ENCODE measurements around the gene C6orf132.

C6orf132 gene

GRCh38 chr6:42179945-42180313 lies 37.5 kb upstream of the C6orf132 start:
- H3K4me1 ChIP-seq (ENCODE audit: insufficient read depth, low read length, poor library complexity, severe bottlenecking) = no peaks in the 10 kb centered on the region
- H2AFZ ChIP-seq (ENCODE audit: low read length) = no peak overlapping the region
- no peak overlapping the region for H3K4me2 ChIP-seq (ENCODE audit: low read depth, low read length, poor library complexity, severe bottlenecking)
- H3K9me3 ChIP-seq (ENCODE audit: insufficient read depth, low read depth, low read length) = no peaks in the 10 kb centered on the region
- no peaks in the 10 kb centered on the region for H3K9me2 ChIP-seq (replicated peaks; ENCODE audit: low read depth, low read length)
- H3K4me3 ChIP-seq (ENCODE audit: low read length, poor library complexity, severe bottlenecking) = no peak overlapping the region
- TF ChIP-seq CTCF (conservative IDR thresholded peaks at IDR 0.05; ENCODE audit: low read length) (no peak), EZH2phosphoT487 (IDR thresholded peaks at IDR 0.05; ENCODE audit: borderline replicate concordance) (no peak)
- no peaks in the 10 kb centered on the region for H3F3A ChIP-seq (ENCODE audit: low read depth)
- H3K9ac ChIP-seq (ENCODE audit: low read depth, low read length, poor library complexity, severe bottlenecking) = no peak overlapping the region
- H3K36me3 ChIP-seq (ENCODE audit: insufficient read depth, low read length) = no peaks in the 10 kb centered on the region
- no peaks in the 10 kb centered on the region for H3K79me2 ChIP-seq (ENCODE audit: insufficient read depth, low read length)
- H3K27me3 ChIP-seq (ENCODE audit: insufficient read depth, low read length, poor library complexity, severe bottlenecking) = no peaks in the 10 kb centered on the region
- no peaks in the 10 kb centered on the region for H4K20me1 ChIP-seq (ENCODE audit: insufficient read depth, low read length, poor library complexity, severe bottlenecking)

- TF ChIP-seq EZH2phosphoT487 (IDR thresholded peaks at IDR 0.05; ENCODE audit: borderline replicate concordance) (no peak), CTCF (conservative IDR thresholded peaks at IDR 0.05; ENCODE audit: low read length) (no peak)
- Histone ChIP-seq H4K20me1 (ENCODE audit: insufficient read depth, low read length, poor library complexity, severe bottlenecking) (no peaks in the 10 kb centered on the region), H3F3A (ENCODE audit: low read depth) (no peaks in the 10 kb centered on the region), H3K9ac (ENCODE audit: low read depth, low read length, poor library complexity, severe bottlenecking) (no peak overlapping the region), H3K9me3 (ENCODE audit: insufficient read depth, low read depth, low read length) (no peaks in the 10 kb centered on the region), H2AFZ (ENCODE audit: low read length) (no peak overlapping the region), H3K9me2 (replicated peaks; ENCODE audit: low read depth, low read length) (no peaks in the 10 kb centered on the region), H3K36me3 (ENCODE audit: insufficient read depth, low read length) (no peaks in the 10 kb centered on the region), H3K79me2 (ENCODE audit: insufficient read depth, low read length) (no peaks in the 10 kb centered on the region), H3K4me1 (ENCODE audit: insufficient read depth, low read length, poor library complexity, severe bottlenecking) (no peaks in the 10 kb centered on the region), H3K27me3 (ENCODE audit: insufficient read depth, low read length, poor library complexity, severe bottlenecking) (no peaks in the 10 kb centered on the region), H3K4me2 (ENCODE audit: low read depth, low read length, poor library complexity, severe bottlenecking) (no peak overlapping the region), H3K4me3 (ENCODE audit: low read length, poor library complexity, severe bottlenecking) (no peak overlapping the region)
Observed at GRCh38 chr6:42179261-42179944, 37.0 kb upstream of the C6orf132 start.

GRCh38 chr6:42177514-42178364 lies 35.3 kb upstream of the C6orf132 start:
- H3K9ac ChIP-seq (ENCODE audit: low read depth, low read length, poor library complexity, severe bottlenecking) = no peak overlapping the region
- no peak overlapping the region for H3K4me2 ChIP-seq (ENCODE audit: low read depth, low read length, poor library complexity, severe bottlenecking)

More at GRCh38 chr6:42177514-42178364, 35.3 kb upstream of the C6orf132 start:
- no peaks in the 10 kb centered on the region for H3K79me2 ChIP-seq (ENCODE audit: insufficient read depth, low read length)
- no peak overlapping the region for H2AFZ ChIP-seq (ENCODE audit: low read length)
- no peaks in the 10 kb centered on the region for H4K20me1 ChIP-seq (ENCODE audit: insufficient read depth, low read length, poor library complexity, severe bottlenecking)
- H3F3A ChIP-seq (ENCODE audit: low read depth) = no peaks in the 10 kb centered on the region
- H3K36me3 ChIP-seq (ENCODE audit: insufficient read depth, low read length) = no peaks in the 10 kb centered on the region
- no peaks in the 10 kb centered on the region for H3K27me3 ChIP-seq (ENCODE audit: insufficient read depth, low read length, poor library complexity, severe bottlenecking)
- no peaks in the 10 kb centered on the region for H3K9me2 ChIP-seq (replicated peaks; ENCODE audit: low read depth, low read length)
- H3K9me3 ChIP-seq (ENCODE audit: insufficient read depth, low read depth, low read length) = no peaks in the 10 kb centered on the region
- TF ChIP-seq EZH2phosphoT487 (IDR thresholded peaks at IDR 0.05; ENCODE audit: borderline replicate concordance) (no peak), CTCF (conservative IDR thresholded peaks at IDR 0.05; ENCODE audit: low read length) (no peak)
- H3K4me1 ChIP-seq (ENCODE audit: insufficient read depth, low read length, poor library complexity, severe bottlenecking) = no peaks in the 10 kb centered on the region
- H3K4me3 ChIP-seq (ENCODE audit: low read length, poor library complexity, severe bottlenecking) = no peak overlapping the region

Measured in Loucy (cell line).